ENCODE measurements around the gene PRKAR1B. TPM values are rescaled to one million over a fixed set of nuclear protein-coding genes. Genes with fewer than 3 reads are reported as not detected.
A peak's percentile ranks its signal among the peaks of the same experiment; 100 is the strongest.

PRKAR1B gene
- total RNA-seq, 2 donors from 2014 or later, result 15.1 to 15.9 TPM

DNA sequence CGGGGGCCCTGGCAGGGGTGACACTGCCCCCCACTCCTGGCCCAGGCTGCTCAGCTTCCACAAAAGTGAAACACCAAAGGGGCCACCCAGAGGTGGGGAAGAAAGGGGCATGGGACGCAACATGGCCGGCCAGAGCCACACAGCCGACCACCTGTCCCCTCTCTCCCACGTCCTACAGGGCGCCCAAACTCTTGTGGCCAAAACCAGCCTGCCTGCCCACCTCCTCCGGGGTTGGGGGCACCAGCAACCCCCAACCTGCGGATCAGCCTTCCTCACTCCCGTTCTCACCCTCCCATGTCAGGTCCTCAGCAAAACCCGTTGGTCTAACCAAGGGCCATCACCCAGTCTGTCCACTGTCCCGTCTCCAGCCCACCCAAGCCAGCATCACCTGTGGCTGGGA lies 80.1 kb downstream of the PRKAR1B start:
- no peak for DNase-seq (ENCODE audit: low spot score)
- Histone ChIP-seq H3K27me3 (no peaks in the 10 kb centered on the region), H3K36me3 (no peaks in the 10 kb centered on the region), H3K9me3 (no peaks in the 10 kb centered on the region), H3K4me3 (no peak overlapping the region), H3K27ac (no peak overlapping the region), H3K4me1 (peaks cover 0 to 18% of the 10 kb centered on the region in 2 donors)
- TF ChIP-seq, protein P1, sequence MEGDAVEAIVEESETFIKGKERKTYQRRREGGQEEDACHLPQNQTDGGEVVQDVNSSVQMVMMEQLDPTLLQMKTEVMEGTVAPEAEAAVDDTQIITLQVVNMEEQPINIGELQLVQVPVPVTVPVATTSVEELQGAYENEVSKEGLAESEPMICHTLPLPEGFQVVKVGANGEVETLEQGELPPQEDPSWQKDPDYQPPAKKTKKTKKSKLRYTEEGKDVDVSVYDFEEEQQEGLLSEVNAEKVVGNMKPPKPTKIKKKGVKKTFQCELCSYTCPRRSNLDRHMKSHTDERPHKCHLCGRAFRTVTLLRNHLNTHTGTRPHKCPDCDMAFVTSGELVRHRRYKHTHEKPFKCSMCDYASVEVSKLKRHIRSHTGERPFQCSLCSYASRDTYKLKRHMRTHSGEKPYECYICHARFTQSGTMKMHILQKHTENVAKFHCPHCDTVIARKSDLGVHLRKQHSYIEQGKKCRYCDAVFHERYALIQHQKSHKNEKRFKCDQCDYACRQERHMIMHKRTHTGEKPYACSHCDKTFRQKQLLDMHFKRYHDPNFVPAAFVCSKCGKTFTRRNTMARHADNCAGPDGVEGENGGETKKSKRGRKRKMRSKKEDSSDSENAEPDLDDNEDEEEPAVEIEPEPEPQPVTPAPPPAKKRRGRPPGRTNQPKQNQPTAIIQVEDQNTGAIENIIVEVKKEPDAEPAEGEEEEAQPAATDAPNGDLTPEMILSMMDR (IDR thresholded peaks at IDR 0.05), result no peak

DNA sequence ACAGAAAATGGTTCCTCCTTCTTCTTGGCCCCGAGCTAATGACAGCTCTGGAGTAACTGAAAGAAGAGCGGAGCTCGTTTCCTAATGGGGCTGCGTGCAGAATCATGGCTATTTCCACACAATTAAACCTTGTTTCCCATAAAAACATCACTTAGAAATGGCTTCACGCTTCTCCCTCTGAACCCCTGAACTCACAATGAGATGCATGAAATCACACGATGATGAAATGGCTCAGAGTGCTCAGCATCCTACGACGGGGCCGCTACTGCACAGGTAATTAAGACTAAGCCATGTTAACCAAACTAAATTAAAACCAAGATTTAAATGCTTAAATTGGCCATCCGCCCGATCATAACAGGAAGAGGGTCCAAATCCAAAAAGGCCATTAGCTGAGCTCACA lies 80.6 kb downstream of the PRKAR1B start:
- H3K4me1 ChIP-seq, result peaks cover 0 to 18% of the 10 kb centered on the region in 2 donors
- TF ChIP-seq, protein P1 (IDR thresholded peaks at IDR 0.05), result no peak
- H3K27me3 ChIP-seq, result no peaks in the 10 kb centered on the region
- H3K36me3 ChIP-seq, result no peaks in the 10 kb centered on the region
- no peak overlapping the region for H3K27ac ChIP-seq
- H3K9me3 ChIP-seq, result no peaks in the 10 kb centered on the region
- no peak for DNase-seq (ENCODE audit: low spot score)
- H3K4me3 ChIP-seq, result no peak overlapping the region

DNA sequence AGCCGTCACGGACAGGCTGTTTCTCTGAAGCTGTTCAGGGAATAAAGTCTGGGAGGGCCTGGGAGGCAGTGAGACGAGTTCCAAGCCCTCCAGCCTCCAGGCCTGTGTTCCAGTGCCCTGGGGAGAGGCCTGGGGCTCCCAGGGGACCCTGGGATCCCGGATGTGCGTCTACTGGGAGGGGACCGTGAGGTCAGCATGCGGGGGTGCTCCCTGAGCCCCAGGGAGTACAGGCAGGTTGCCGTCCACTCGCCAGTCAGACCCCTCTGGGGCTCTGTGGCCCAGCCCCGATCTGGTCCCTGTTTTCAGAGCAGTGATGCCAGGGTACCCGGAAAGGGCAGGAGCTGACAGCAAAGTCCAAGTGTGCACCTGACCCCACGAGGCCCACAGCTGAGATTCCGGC lies 81.5 kb downstream of the PRKAR1B start:
- Histone ChIP-seq H3K36me3 (no peaks in the 10 kb centered on the region), H3K27ac (peak overlapping the region; percentile 56 to 62), H3K4me3 (no peak overlapping the region), H3K9me3 (no peaks in the 10 kb centered on the region), H3K4me1 (peaks cover 0 to 11% of the 10 kb centered on the region in 2 donors), H3K27me3 (no peaks in the 10 kb centered on the region)
- TF ChIP-seq, protein P1 (IDR thresholded peaks at IDR 0.05), result no peak
- no peak for DNase-seq (ENCODE audit: low spot score)

DNA sequence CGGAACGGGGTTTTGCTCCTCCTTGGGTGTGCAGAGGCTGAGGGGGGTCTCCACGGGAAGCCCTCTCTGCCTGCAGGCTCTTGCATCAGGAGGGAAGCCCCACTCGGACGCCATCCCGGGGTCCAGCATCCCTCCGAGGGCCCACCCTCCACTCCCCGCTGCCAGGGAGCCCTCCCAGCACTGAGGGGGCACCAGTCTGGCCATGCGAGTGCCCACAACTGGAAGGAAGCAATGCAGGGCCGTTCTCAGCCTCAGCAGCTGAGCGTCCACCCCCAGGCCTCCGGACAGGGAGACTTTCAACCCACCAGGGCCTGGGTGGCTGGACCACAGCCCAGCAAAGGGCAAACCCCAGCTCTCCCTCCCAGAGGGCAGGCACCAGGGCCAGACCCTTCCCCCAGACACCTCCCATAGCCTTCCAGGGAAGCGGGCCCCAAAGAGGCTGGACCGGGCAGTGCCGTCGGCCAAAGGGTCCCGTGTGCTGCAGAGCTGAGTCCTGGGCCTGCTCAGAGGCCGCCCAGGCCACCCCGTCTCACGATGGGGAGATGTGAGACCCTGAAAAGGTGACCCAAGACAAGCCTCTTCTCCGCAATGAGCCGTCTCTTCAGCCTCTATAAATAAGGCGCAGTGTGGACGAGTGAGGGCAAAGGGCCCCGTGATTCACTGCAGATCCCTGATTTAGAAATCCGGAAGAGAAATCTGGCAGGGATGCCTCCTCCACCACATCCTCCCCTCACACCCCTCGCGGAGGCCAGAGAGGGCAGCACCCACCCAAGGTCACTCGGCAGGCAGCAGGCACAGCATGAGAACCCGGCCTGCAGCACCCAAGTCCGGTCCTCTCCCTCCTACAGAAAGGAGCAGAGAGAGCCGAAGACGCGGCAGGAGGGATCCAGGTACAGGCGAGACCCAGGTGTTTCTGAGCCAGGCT lies 82.4 kb downstream of the PRKAR1B start:
- Histone ChIP-seq H3K27me3 (no peaks in the 10 kb centered on the region), H3K9me3 (no peaks in the 10 kb centered on the region), H3K4me1 (peaks cover 0 to 6% of the 10 kb centered on the region in 2 donors), H3K27ac (peak overlapping the region; percentile 56 to 62), H3K4me3 (no peak overlapping the region), H3K36me3 (no peaks in the 10 kb centered on the region)
- no peak for DNase-seq (ENCODE audit: low spot score)
- TF ChIP-seq, protein P1 (IDR thresholded peaks at IDR 0.05), result no peak

DNA sequence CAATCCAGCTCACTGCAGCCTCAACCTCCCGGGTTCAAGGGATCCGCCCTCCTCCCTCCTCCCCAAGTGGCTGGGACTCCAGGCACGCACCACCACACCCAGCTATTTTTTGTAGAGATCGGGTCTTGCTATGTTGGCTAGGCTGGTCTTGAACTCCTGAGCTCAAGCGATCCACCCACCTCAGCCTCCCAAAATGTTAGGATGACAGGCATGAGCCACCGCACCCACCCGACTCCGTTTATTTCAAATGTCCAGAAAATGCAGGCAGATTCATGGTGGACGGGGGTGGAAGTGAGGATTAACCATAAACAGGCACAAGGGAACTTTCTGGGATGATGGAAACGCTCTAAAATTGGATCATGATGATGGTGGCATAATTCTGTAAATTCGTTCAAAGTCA lies 85.1 kb downstream of the PRKAR1B start:
- Histone ChIP-seq H3K9me3 (no peaks in the 10 kb centered on the region), H3K27ac (no peak overlapping the region), H3K36me3 (no peaks in the 10 kb centered on the region), H3K27me3 (no peaks in the 10 kb centered on the region), H3K4me1 (peaks cover 0 to 6% of the 10 kb centered on the region in 2 donors), H3K4me3 (no peak overlapping the region)
- DNase-seq (ENCODE audit: low spot score), result no peak
- TF ChIP-seq, protein P1 (IDR thresholded peaks at IDR 0.05), result no peak
